SU-DHL-6 (cell line): ENCODE results near the gene NTM.

ENCODE experiments used
- CTCF ChIP-seq: fragments of 200-600 bp; sonication (generic); IDR thresholded peaks from one replicate; pipeline ENCODE4 v1.5.1; 2017; ENCODE audit warnings: antibody characterized with exemption, mild to moderate bottlenecking, low read length, moderate library complexity; ENCODE audit not compliant: insufficient read depth, poor library complexity, severe bottlenecking
- EZH2phosphoT487 ChIP-seq: fragments of 200-600 bp; sonication (generic), shearing (Covaris generic); conservative IDR thresholded peaks from 2 replicates; pipeline ENCODE4 v1.6.1; 2018; ENCODE audit warnings: mild to moderate bottlenecking, antibody characterized with exemption, low read length, moderate library complexity, mixed read lengths

GRCh38 chr11:131385763-131386390 is 15.5 kb downstream of the NTM start:
- TF ChIP-seq CTCF (no peak), EZH2phosphoT487 (no peak)
